ENCODE results near the gene DOK7. TPM values are rescaled to one million over a fixed set of nuclear protein-coding genes. Genes with fewer than 3 reads are reported as not detected.

Gene DOK7
- total RNA-seq, 1 donor from 2014 or later, result 0.69 TPM

DNA sequence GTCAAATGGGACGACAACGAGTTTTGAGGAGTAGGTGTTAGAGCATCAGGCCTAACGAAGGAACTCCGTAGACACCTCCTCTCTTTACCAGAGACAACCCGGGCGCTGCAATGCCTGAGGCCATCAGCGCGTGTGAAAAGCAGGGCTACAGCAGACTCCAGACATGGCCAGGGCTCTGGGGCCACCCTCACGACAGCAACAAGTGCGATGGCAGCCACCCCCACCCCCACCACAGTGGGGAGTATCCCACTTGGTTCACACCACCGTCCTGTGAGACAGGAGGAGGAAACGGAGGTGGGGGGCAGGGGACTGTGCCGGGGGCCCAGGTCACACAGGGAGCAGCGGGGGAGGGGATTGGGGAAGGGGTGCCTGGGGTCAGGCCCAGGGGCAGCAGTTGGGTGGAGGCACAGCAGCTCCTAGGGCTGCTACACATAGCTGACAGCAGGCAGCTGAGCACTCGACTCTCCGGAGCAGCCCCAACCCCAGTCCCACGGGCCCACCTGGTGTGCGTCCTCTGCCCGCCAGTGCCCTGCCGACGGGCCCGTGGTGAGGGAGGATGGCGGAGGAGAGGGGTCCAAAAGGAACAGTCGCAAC lies 60.6 kb downstream of the DOK7 start:
- Mint-ChIP-seq H3K4me3 (ENCODE audit: unreplicated experiment) (no peak overlapping the region), H3K4me1 (ENCODE audit: unreplicated experiment) (peaks cover 17% of the 10 kb centered on the region), H3K27ac (ENCODE audit: unreplicated experiment) (no peak overlapping the region), H3K36me3 (ENCODE audit: low read depth, unreplicated experiment) (peaks cover 29% of the 10 kb centered on the region), H3K27me3 (ENCODE audit: unreplicated experiment) (peaks cover 6% of the 10 kb centered on the region), H3K9me3 (ENCODE audit: unreplicated experiment) (no peaks in the 10 kb centered on the region)
- peak; percentile 4 for DNase-seq (ENCODE audit: low spot score)
- TF ChIP-seq, protein P1, sequence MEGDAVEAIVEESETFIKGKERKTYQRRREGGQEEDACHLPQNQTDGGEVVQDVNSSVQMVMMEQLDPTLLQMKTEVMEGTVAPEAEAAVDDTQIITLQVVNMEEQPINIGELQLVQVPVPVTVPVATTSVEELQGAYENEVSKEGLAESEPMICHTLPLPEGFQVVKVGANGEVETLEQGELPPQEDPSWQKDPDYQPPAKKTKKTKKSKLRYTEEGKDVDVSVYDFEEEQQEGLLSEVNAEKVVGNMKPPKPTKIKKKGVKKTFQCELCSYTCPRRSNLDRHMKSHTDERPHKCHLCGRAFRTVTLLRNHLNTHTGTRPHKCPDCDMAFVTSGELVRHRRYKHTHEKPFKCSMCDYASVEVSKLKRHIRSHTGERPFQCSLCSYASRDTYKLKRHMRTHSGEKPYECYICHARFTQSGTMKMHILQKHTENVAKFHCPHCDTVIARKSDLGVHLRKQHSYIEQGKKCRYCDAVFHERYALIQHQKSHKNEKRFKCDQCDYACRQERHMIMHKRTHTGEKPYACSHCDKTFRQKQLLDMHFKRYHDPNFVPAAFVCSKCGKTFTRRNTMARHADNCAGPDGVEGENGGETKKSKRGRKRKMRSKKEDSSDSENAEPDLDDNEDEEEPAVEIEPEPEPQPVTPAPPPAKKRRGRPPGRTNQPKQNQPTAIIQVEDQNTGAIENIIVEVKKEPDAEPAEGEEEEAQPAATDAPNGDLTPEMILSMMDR (IDR thresholded peaks at IDR 0.05; ENCODE audit: unreplicated experiment), result no peak

GRCh38 chr4:3524349-3524748 lies 61.2 kb downstream of the DOK7 start:
- H3K27ac Mint-ChIP-seq (ENCODE audit: unreplicated experiment), result no peak overlapping the region
- no peak for DNase-seq (ENCODE audit: low spot score)
- H3K27me3 Mint-ChIP-seq (ENCODE audit: unreplicated experiment), result peaks cover 6% of the 10 kb centered on the region
- H3K9me3 Mint-ChIP-seq (ENCODE audit: unreplicated experiment), result no peaks in the 10 kb centered on the region
- H3K36me3 Mint-ChIP-seq (ENCODE audit: low read depth, unreplicated experiment), result peaks cover 27% of the 10 kb centered on the region
- peaks cover 15% of the 10 kb centered on the region for H3K4me1 Mint-ChIP-seq (ENCODE audit: unreplicated experiment)
- TF ChIP-seq, protein P1 (IDR thresholded peaks at IDR 0.05; ENCODE audit: unreplicated experiment), result no peak
- no peak overlapping the region for H3K4me3 Mint-ChIP-seq (ENCODE audit: unreplicated experiment)

- Mint-ChIP-seq H3K27me3 (ENCODE audit: unreplicated experiment) (peaks cover 6% of the 10 kb centered on the region), H3K27ac (ENCODE audit: unreplicated experiment) (no peak overlapping the region), H3K9me3 (ENCODE audit: unreplicated experiment) (no peaks in the 10 kb centered on the region), H3K36me3 (ENCODE audit: low read depth, unreplicated experiment) (peaks cover 21% of the 10 kb centered on the region), H3K4me1 (ENCODE audit: unreplicated experiment) (peaks cover 9% of the 10 kb centered on the region), H3K4me3 (ENCODE audit: unreplicated experiment) (no peak overlapping the region)
- no peak for DNase-seq (ENCODE audit: low spot score)
- TF ChIP-seq, protein P1 (IDR thresholded peaks at IDR 0.05; ENCODE audit: unreplicated experiment), result no peak
These were observed 61.8 kb downstream of the DOK7 start for GRCh38 chr4:3524920-3525319.

- Mint-ChIP-seq H3K36me3 (ENCODE audit: low read depth, unreplicated experiment) (peaks cover 19% of the 10 kb centered on the region), H3K4me3 (ENCODE audit: unreplicated experiment) (no peak overlapping the region), H3K9me3 (ENCODE audit: unreplicated experiment) (no peaks in the 10 kb centered on the region), H3K27ac (ENCODE audit: unreplicated experiment) (no peak overlapping the region), H3K4me1 (ENCODE audit: unreplicated experiment) (peaks cover under 1% of the 10 kb centered on the region), H3K27me3 (ENCODE audit: unreplicated experiment) (peaks cover 8% of the 10 kb centered on the region)
- TF ChIP-seq, protein P1 (IDR thresholded peaks at IDR 0.05; ENCODE audit: unreplicated experiment), result no peak
- peak; percentile 3 for DNase-seq (ENCODE audit: low spot score)
These were observed 62.7 kb downstream of the DOK7 start for GRCh38 chr4:3525532-3526430.

DNA sequence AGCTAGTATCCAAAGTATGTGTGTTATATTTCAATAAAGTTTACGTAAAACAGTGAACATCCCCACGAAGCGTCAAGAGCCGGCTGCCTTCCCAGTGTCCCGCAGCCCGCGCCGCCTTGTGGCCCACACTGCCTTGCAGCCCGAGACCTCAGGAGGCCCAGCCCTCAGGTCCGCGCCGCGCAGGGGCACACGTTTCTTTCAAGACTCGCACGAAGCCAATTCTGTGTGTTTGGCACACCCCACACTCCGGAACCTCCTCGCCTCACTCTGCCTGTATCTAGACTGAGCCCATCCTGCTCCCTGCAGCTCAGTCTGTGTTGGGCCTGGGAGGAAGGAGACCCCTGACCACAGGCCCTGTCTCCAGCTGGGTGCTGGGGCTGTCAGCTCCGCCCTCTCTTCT lies 63.4 kb downstream of the DOK7 start:
- peaks cover 17% of the 10 kb centered on the region for H3K36me3 Mint-ChIP-seq (ENCODE audit: low read depth, unreplicated experiment)
- H3K4me1 Mint-ChIP-seq (ENCODE audit: unreplicated experiment), result peaks cover 4% of the 10 kb centered on the region
- no peak overlapping the region for H3K4me3 Mint-ChIP-seq (ENCODE audit: unreplicated experiment)
- H3K27me3 Mint-ChIP-seq (ENCODE audit: unreplicated experiment), result peaks cover 7% of the 10 kb centered on the region
- no peaks in the 10 kb centered on the region for H3K9me3 Mint-ChIP-seq (ENCODE audit: unreplicated experiment)
- no peak overlapping the region for H3K27ac Mint-ChIP-seq (ENCODE audit: unreplicated experiment)
- TF ChIP-seq, protein P1 (IDR thresholded peaks at IDR 0.05; ENCODE audit: unreplicated experiment), result no peak
- no peak for DNase-seq (ENCODE audit: low spot score)

Data from endothelial cell (in vitro differentiated cells).